ENCODE results near the gene LRRC71.

The LRRC71 gene

DNA sequence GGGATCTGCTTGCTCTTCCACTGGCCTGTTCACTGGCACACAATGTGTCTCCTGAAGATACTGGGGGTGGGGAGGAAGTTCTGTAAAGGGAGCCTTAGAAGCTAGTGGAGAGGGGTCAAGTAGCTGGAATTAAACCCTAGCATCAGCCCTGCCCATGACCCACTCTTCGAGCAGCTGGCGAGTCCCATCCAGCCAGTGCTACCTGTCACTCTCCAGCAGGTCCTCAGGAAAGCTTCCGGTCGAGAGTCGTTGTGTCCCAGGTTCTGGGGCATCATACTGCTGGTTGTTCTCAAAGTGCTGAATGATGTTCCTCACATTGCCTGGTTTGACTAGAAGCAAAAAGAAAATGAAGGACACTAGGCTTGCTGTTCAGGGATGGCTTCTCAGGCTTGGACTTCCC lies 30.9 kb downstream of the LRRC71 start:
- DNase-seq = no peak

DNA sequence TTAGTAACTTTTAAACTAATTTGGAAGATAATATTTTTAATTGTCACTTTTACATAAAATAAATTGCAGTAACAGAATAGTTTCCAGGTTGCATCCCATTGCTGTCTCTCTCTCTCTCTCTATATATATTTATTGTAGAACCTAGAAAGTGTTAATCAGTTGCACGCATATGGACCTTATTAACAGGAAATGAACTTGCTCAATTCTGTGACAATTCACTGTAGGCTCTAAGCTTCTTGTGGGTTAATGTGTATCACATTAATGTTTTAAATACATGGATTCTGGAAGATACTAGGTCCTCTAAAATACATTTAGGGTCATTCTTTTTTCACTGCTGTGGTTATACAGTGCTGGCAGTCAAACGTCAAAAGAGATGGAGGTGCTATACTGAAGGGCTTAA lies 33.1 kb downstream of the LRRC71 start:
- no peak for DNase-seq

DNA sequence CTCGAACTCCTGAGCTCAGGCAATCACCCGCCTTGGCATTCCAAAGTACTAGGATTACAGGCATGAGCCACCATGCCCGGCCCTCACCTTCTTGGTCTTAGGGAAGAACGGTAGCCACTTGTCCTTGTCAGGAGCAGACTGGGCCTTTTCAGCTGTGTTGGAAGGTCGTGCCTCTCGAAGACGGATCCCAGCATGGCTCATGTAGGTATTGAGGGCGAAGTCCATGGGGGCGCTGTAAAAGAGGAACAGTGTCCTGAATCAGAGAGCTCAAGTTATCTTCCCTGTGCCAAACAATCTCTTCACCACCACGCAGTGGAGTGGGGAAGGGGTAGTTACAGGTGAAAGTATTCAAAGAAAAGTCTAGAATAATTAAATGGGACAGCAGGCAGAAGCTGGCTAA lies 35.9 kb downstream of the LRRC71 start:
- DNase-seq = no peak

DNA sequence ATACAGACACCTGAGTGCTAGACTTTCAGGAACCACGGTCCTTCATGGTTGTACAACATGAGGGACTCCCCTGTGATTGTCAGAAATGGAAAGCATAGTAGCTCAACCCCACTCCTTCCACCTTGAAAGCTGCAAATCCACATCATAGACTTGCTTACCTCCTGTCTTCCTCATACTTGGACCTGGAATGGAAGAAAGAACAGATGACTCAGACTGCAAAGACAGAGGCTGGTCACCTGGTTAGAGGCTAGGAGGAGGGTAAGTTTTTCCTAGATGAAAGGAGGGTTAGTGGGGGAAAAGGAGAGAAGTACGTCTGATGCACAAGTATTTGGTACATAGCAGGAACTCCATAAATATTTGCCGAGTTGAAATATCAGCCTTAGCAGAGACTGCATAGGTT lies 37.2 kb downstream of the LRRC71 start:
- no peak for DNase-seq

DNA sequence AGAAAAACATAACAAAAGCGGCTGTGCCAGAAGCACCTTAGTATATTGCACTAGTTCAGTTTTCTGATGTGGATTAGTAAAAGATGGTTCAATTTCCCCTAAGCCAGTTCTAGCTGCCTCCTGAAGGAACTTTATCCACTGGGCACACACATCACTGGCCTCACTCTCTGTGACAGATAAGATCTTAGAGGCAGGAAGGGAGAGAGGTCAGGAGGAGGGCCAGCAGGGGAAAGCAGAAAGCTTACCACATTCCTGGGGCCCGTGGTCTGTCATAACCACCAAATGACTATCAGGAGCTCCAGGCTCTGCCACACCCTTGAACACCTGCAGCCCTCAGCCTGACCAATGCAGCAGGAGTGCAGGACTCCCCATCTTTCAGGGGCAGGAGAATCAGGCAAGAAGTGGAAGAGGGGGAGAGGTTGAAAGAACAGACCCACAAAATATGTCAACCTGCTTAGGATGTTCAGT lies 37.8 kb downstream of the LRRC71 start:
- DNase-seq = no peak

DNA sequence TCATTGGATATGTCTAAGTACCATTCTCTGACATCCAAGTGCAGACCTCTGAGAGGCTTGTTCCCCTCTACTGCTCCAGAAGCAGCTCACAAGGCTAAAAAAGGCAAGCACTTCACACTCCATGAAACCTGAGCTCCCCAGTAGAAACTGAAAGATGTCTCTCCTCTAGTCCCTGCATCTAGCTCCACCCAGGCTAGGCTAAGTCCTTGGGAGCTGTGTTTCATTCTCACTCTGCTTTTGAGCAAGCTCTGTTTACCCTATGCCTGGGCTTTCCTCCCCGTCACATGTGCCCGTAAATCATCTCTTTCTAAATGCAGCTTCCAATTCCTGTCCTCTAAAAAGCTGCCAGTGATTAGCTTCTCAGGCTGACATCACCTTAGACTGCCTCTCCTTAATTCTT lies 39.0 kb downstream of the LRRC71 start:
- no peak for DNase-seq

DNA sequence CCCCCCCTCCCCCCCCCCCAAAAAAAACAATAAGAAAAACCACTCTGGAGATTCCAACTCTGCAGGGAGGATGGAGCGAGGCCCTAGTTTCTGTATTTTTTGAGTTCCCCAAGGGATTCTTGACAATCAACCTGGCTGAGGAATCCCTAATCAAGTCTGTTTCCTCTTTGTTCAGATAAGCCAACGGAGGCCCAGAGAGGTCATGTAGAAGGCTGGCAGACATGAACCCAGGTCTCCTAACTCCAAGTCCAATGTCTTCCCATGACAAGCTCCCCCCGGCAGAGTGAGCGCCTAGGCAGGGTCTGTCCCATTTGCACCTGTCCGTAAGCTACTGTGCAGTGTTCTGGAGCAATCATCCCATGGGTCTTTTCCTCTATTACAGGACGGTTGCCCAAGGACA lies 39.5 kb downstream of the LRRC71 start:
- DNase-seq = no peak

DNA sequence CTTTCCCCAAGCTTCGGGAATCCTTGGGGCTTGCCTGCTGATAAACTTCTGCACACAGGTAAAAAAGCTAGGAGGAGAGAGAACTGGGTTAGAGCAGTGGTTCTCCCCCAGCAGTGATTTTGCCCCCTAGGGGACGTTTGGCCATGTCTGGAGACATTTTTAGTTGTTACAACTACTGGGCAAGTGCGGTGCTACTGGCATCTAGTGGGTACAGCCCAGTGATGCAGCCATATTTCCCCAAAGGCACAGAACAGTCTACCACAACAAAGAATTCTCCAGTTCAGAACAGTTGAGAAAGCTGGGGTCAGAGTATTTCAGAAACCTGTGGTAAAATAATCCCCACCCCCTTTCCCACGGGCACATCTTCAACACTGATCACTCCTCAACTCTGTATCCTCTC lies 41.3 kb downstream of the LRRC71 start:
- DNase-seq = no peak

DNA sequence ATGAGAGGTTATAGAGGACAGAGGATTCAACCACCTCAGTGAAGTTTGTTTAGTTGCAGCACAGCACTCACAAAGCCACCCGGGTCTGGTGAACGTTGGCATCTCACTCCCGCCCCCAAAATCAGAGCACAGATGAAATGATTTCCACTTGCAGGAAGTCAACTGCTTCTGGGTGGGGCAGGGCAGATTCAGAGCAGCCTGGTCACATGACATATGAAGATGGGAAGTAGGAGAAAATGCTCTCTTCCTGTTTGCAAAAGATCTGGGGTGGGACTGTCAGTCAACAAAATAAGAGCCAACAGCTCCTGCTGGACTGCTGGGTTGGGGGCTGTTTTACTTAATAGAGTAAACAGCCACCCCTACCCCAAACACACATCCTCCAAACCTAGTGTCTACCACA lies 43.2 kb downstream of the LRRC71 start:
- DNase-seq = no peak

DNA sequence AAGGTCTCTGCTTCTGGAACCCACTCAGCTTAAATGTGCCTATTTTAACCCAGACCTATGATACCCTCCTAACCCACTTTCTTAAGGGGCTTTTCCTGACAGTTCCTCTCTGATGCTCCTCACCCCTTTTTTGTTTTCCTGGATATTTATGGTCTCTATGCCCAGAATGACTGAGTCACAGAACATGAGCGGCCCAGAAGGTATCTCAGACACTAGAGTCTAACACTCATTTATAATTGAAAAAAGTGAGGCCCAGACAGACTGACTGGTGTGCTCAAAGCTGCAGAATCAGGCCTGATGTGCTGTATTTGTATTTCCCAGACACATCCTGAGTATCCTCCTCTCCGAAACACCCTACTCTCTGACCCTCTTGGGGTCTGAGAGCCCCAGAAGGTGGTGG lies 44.0 kb downstream of the LRRC71 start:
- no peak for DNase-seq

DNA sequence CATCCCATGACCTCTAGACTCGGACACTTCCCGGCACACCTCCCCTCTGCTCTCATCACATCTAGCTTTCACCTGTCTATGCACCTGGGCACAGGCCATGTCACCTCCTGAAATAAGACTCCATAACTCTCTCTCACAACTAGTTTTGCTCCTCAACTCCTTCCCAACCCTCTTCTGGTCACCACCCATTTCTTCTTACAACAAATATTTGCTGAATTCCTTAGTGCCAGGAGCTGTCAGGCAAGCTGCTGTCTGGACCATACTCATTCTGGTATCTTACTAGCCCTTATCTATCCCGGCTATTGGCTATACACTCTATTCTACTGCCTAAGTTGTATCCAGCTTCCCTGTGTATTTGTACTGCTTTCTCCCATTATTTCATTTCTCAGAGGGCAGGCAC lies 49.1 kb downstream of the LRRC71 start:
- DNase-seq = no peak

DNA sequence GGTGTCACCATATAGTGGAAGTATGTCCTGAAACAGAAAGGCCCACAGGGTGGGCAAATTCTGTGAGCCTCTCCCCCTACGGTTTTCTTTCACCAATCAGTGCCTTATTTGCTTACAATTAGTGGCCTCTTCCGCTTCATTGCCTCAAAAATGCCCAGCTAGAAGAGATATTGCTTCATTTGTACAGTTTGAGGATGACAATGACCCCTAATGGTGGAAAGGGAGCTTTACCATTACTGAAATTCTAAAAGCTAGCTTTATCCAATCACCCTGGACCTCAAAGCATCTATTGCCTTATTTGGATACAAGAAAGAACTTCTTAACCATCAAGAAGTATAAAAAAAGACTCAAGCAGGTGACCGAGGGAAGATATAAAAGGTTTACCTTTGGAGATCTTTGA lies 49.6 kb downstream of the LRRC71 start:
- DNase-seq = no peak

DNA sequence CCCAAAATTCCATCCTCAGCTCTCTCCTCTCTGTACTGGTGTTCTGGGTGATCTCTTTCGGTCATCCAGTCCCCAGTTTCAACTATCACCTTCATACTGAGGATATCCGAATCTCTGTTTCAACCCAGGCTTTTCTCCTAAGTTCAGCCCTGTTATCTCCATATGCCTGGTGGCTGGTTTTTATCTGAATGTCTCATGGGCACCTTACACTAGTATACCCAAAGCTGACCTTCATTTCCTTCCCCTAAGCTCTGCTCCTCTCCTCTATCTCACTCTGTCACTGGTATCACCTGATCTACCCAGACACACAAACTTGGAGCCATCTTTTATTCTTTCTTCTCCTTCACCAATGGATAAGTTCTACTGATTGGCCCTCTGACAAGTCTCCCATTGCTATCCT lies 53.0 kb downstream of the LRRC71 start:
- no peak for DNase-seq

DNA sequence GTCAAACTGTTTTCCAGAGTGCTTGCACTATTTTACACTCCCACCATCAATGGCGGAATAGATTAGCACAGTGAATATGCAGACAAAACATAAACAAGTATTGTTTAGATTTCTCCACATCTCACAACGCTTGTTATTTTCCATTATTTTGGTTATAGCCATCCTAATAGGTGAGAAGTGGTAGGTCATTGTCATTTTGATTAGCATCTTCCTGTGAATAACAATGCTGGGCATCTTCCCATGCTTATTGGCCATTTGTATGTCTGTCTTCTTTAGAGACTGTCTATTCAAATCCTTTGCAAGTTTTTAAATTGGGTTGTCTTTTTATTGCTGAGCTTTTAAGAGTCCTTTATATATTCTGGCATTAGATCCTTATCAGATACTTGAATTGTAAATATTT lies 54.7 kb downstream of the LRRC71 start:
- DNase-seq = no peak

DNA sequence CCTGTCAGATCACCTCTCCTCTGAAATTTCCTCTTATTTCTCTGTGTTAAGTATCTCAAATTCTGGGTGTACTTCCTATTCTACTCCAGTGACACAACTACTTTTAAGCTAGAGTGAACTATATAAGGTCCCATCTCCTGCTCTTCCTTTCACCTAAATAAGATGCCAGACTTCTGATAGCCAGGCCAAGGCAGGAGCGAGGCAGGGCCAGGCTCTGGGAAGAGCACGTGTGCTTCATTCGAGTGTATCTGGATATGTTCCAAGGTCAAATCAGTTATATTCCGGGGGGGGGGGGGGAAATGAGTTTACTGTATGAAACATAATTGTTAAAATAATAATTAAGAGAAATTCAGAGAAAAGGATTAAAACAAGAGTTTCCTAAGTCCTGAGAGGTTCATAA lies 60.1 kb downstream of the LRRC71 start:
- DNase-seq = no peak
